Erythroblast (primary cell): ENCODE measurements around the gene RNF182.

ENCODE experiments used
- GATA1 ChIP-seq: IDR thresholded peaks from 2 replicates; pipeline ENCODE4 v1.6.1; 2011; ENCODE audit warnings: low read depth, mild to moderate bottlenecking, control low read depth, low read length, moderate library complexity
- POLR2A ChIP-seq: IDR thresholded peaks from 2 replicates; pipeline ENCODE4 v1.6.1; 2011; ENCODE audit warnings: mild to moderate bottlenecking, low read length

GRCh38 chr6:13929196-13929595 lies 4.4 kb downstream of the RNF182 start:
- TF ChIP-seq POLR2A (no peak), GATA1 (no peak)
